ENCODE data around the gene AXIN1. TPM values are rescaled to one million over a fixed set of nuclear protein-coding genes. Genes with fewer than 3 reads are reported as not detected.

AXIN1 gene
- total RNA-seq, 4 donors from 2014 or later = 17.5 to 29.7 (median 26.4) TPM

GRCh38 chr16:360698-361336, 8.3 kb upstream of the AXIN1 start:
- no peak overlapping the region for H3K27ac ChIP-seq
- H3K4me3 ChIP-seq (replicated peaks in 1 of 3) = no peak overlapping the region
- H3K9me3 ChIP-seq = no peaks in the 10 kb centered on the region
- no peaks in the 10 kb centered on the region for H3K27me3 ChIP-seq
- no peaks in the 10 kb centered on the region for H3K36me3 ChIP-seq
- intact Hi-C loops (cut with DNase I) = no loop called here
- TF ChIP-seq POLR2A (IDR thresholded peaks at IDR 0.05) (no peak), CTCF (IDR thresholded peaks at IDR 0.05) (no peak)
- H3K4me1 ChIP-seq = no peaks in the 10 kb centered on the region
- 92 to 96% methylated on average over 42 to 47 of the region's 47 CpGs for WGBS, 2 donors
- no peak for DNase-seq

GRCh38 chr16:359871-360697, 7.6 kb upstream of the AXIN1 start:
- Histone ChIP-seq H3K36me3 (no peaks in the 10 kb centered on the region), H3K27me3 (no peaks in the 10 kb centered on the region), H3K4me1 (no peaks in the 10 kb centered on the region), H3K27ac (no peak overlapping the region), H3K9me3 (no peaks in the 10 kb centered on the region), H3K4me3 (replicated peaks in 1 of 3) (no peak overlapping the region)
- intact Hi-C loops (cut with DNase I) = no loop called here
- WGBS, 2 donors = 83 to 87% methylated on average over 39 to 47 of the region's 47 CpGs
- TF ChIP-seq CTCF (IDR thresholded peaks at IDR 0.05) = no peak
- TF ChIP-seq POLR2A (IDR thresholded peaks at IDR 0.05) = no peak
- no peak for DNase-seq

- Histone ChIP-seq H3K36me3 (no peaks in the 10 kb centered on the region), H3K27me3 (no peaks in the 10 kb centered on the region), H3K4me3 (replicated peaks in 1 of 3) (no peak overlapping the region), H3K4me1 (no peaks in the 10 kb centered on the region), H3K27ac (no peak overlapping the region), H3K9me3 (no peaks in the 10 kb centered on the region)
- intact Hi-C loops (cut with DNase I) = no loop called here
- no peak for TF ChIP-seq POLR2A (IDR thresholded peaks at IDR 0.05)
- no peak for TF ChIP-seq CTCF (IDR thresholded peaks at IDR 0.05)
- DNase-seq = no peak
- WGBS, 2 donors = 80 to 81% methylated on average over 10 to 14 of the region's 19 CpGs
These were observed 6.7 kb upstream of the AXIN1 start for GRCh38 chr16:359067-359763.

- Histone ChIP-seq H3K36me3 (no peaks in the 10 kb centered on the region), H3K4me3 (replicated peaks in 1 of 3) (no peak overlapping the region), H3K4me1 (peaks cover 3 to 4% of the 10 kb centered on the region in 2 donors), H3K27me3 (no peaks in the 10 kb centered on the region), H3K27ac (no peak overlapping the region), H3K9me3 (no peaks in the 10 kb centered on the region)
- intact Hi-C loops (cut with DNase I) = no loop called here
- DNase-seq = no peak
- 76% methylated on average over 11 of the region's 12 CpGs for WGBS, 2 donors
- TF ChIP-seq POLR2A (IDR thresholded peaks at IDR 0.05) (no peak), CTCF (IDR thresholded peaks at IDR 0.05) (no peak)
These were observed 4.2 kb upstream of the AXIN1 start for GRCh38 chr16:356741-357140.

Data from thyroid gland (tissue), 4 donors.